Cardiac muscle cell (in vitro differentiated cells and primary cell): ENCODE data around the gene LARGE1. TPM values are rescaled to one million over a fixed set of nuclear protein-coding genes. Genes with fewer than 3 reads are reported as not detected.
A peak's percentile ranks its signal among the peaks of the same experiment; 100 is the strongest.
"Not testable (repeated sequence)": the region's sequence is repeated elsewhere in the genome, so short reads cannot be mapped to it uniquely, and the experiment has no call there.

Source experiments
- DNase-seq, 2 donors: peaks; one replicate each; pipeline versions ENCODE4 v3.0.0 to v3.0.0-alpha.2; 2010 to 2017; ENCODE audit warnings: low read depth in 1 of 2, low spot score in 1 of 2
- H3K27ac ChIP-seq: fragments of 200-600 bp; sonication (generic); 2 replicates; pipeline ENCODE4 v1.5.1; 2016
- H3K27me3 ChIP-seq: fragments of 200-600 bp; sonication (generic); 2 replicates; pipeline ENCODE4 v1.6.0; 2016; ENCODE audit warnings: control low read depth
- H3K36me3 ChIP-seq: fragments of 200-600 bp; sonication (generic); 2 replicates; pipeline ENCODE4 v1.5.1; 2016; ENCODE audit warnings: control low read depth
- H3K4me1 ChIP-seq: fragments of 200-600 bp; sonication (generic); 2 replicates; pipeline ENCODE4 v1.8.1; 2017; ENCODE audit warnings: low read depth, mild to moderate bottlenecking, mixed run types
- H3K4me3 ChIP-seq: fragments of 200-600 bp; sonication (generic); 2 replicates; pipeline ENCODE4 v1.5.1; 2016; ENCODE audit warnings: mild to moderate bottlenecking
- H3K9me3 ChIP-seq: fragments of 200-600 bp; sonication (generic); 2 replicates; pipeline ENCODE4 v1.5.1; 2017; ENCODE audit warnings: low read depth, mild to moderate bottlenecking, control low read depth
- polyA plus RNA-seq: library from polyadenylated mRNA; unstranded; fragments of >200 nt; fragmentation: Nextera tagmentation; extraction: Ambion mirVana; gene quantifications from 2 replicates; pipeline ENCODE4 v1.2.1, GENCODE V29; 2016
- total RNA-seq: library from RNA; depleted of rRNA; stranded (reverse); fragments of >200 nt; gene quantifications from 2 replicates; pipeline ENCODE4 v1.2.3, GENCODE V29; 2016
- TF ChIP-seq, protein P1 (sequence below): IDR thresholded peaks from 2 replicates; pipeline ENCODE4 v1.5.1; 2012; ENCODE audit warnings: low read depth, mild to moderate bottlenecking, low read length

Gene LARGE1
- total and polyA plus RNA-seq, 2 experiments from 2014 or later, result 18.4 to 34.3 TPM

DNA sequence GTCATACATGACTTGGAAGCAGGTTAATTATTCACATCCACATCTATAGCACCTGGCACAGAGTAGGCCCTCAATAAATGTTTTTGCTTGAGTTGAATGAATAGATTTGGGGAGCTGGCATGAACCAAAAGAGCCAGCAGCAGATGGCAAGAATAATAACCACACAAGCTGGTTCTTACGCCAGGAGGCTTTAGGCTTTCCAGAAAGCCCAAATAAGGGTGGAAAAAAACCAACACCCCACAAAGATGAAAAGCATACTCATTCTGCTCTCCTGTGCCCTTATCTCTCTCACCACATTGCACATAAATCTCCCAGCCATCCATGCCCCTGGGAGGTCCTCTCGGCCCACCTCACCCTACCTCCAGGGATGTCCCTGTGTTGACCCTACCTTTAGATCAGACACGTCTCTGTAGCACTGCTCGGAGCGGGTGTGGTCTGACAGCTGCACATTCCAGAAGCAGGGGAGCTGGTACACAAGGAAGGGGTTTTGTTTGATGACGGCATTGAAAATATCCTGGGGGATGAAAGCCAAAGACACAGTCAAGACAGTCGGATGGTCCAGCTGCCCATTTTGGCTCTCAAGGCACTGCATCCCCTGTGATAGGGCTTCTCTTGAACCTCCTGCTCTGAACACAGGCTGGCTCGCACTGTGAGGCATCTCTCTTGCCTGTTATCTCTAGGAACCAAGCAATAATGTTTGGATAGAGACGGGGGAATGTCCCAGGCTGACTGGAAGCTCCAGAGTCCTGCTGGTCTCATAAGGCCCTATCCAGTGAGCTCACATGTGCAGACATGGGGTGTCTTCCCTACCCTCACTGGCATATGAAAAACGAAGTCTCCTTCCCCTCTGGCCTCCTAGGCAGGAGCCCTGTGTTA, 538.5 kb downstream of the LARGE1 start:
- Histone ChIP-seq H3K27ac (no peak overlapping the region), H3K27me3 (no peaks in the 10 kb centered on the region), H3K4me1 (no peaks in the 10 kb centered on the region), H3K36me3 (no peaks in the 10 kb centered on the region), H3K4me3 (no peak overlapping the region), H3K9me3 (peaks cover 3% of the 10 kb centered on the region)
- no peak for DNase-seq
- TF ChIP-seq, protein P1, sequence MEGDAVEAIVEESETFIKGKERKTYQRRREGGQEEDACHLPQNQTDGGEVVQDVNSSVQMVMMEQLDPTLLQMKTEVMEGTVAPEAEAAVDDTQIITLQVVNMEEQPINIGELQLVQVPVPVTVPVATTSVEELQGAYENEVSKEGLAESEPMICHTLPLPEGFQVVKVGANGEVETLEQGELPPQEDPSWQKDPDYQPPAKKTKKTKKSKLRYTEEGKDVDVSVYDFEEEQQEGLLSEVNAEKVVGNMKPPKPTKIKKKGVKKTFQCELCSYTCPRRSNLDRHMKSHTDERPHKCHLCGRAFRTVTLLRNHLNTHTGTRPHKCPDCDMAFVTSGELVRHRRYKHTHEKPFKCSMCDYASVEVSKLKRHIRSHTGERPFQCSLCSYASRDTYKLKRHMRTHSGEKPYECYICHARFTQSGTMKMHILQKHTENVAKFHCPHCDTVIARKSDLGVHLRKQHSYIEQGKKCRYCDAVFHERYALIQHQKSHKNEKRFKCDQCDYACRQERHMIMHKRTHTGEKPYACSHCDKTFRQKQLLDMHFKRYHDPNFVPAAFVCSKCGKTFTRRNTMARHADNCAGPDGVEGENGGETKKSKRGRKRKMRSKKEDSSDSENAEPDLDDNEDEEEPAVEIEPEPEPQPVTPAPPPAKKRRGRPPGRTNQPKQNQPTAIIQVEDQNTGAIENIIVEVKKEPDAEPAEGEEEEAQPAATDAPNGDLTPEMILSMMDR, result no peak

GRCh38 chr22:33380789-33381530, 539.3 kb downstream of the LARGE1 start:
- Histone ChIP-seq H3K9me3 (peaks cover 3% of the 10 kb centered on the region), H3K36me3 (no peaks in the 10 kb centered on the region), H3K27me3 (no peaks in the 10 kb centered on the region), H3K27ac (no peak overlapping the region), H3K4me1 (no peaks in the 10 kb centered on the region), H3K4me3 (no peak overlapping the region)
- TF ChIP-seq, protein P1, result no peak
- DNase-seq, result peak in 1 of 2 donors; percentile 85

GRCh38 chr22:33379836-33380235, 540.4 kb downstream of the LARGE1 start:
- no peaks in the 10 kb centered on the region for H3K27me3 ChIP-seq
- H3K27ac ChIP-seq, result no peak overlapping the region
- H3K4me1 ChIP-seq, result no peaks in the 10 kb centered on the region
- H3K4me3 ChIP-seq, result no peak overlapping the region
- H3K36me3 ChIP-seq, result no peaks in the 10 kb centered on the region
- TF ChIP-seq, protein P1, result no peak
- no peak for DNase-seq
- peaks cover 3% of the 10 kb centered on the region for H3K9me3 ChIP-seq

DNA sequence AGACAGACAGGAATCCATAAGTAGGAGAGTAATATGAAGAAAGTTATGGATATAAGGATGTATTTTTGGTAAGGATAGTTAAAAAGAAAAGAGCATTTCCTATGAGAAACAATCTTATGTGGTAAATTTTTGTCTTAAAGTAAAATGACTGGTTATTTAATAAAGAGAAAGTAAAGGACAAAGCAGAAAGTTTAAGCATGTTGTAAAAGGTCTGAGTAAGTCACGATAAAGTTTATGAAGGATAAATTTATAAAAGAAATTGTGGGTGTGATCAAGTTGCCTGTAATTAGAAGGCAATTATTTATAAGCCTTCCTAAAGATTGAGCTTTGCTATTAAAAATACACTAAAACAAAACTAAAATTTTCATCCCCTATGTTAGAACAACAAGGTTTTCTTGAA, 547.4 kb downstream of the LARGE1 start:
- TF ChIP-seq, protein P1, result no peak
- Histone ChIP-seq H3K36me3 (no peaks in the 10 kb centered on the region), H3K9me3 (no peaks in the 10 kb centered on the region), H3K4me3 (no peak overlapping the region), H3K27ac (no peak overlapping the region), H3K27me3 (no peaks in the 10 kb centered on the region), H3K4me1 (no peaks in the 10 kb centered on the region)
- DNase-seq, result no peak

- H3K4me3 ChIP-seq, result not testable (repeated sequence)
Measured at GRCh38 chr22:33363256-33363655, 557.0 kb downstream of the LARGE1 start.

GRCh38 chr22:33362702-33363101, 557.6 kb downstream of the LARGE1 start:
- no peak for DNase-seq
- TF ChIP-seq, protein P1, result no peak
- no peak overlapping the region for H3K27ac ChIP-seq
- no peaks in the 10 kb centered on the region for H3K27me3 ChIP-seq
- H3K36me3 ChIP-seq, result no peaks in the 10 kb centered on the region
- H3K4me1 ChIP-seq, result no peaks in the 10 kb centered on the region
- H3K4me3 ChIP-seq, result no peak overlapping the region
- no peaks in the 10 kb centered on the region for H3K9me3 ChIP-seq

More at GRCh38 chr22:33363256-33363655, 557.0 kb downstream of the LARGE1 start:
- not testable (repeated sequence) for DNase-seq, H3K27me3 ChIP-seq, H3K36me3 ChIP-seq, H3K9me3 ChIP-seq, H3K27ac ChIP-seq, H3K4me1 ChIP-seq
